Mesothelial cell of epicardium (in vitro differentiated cells): ENCODE measurements around the gene SLC2A4. TPM values are rescaled to one million over a fixed set of nuclear protein-coding genes. Genes with fewer than 3 reads are reported as not detected.

Experiments
- DNase-seq, 2 experiments: peaks; one replicate each; pipeline ENCODE4 v3.0.0; 2021; ENCODE audit warnings: low spot score in 2 of 2; ENCODE audit not compliant: unreplicated experiment in 2 of 2
- H3K27ac Mint-ChIP-seq: 2 replicates; pipeline ENCODE4 v1.8.0; 2021; ENCODE audit warnings: mixed read lengths
- H3K27me3 Mint-ChIP-seq: 2 replicates; pipeline ENCODE4 v1.8.0; 2021; ENCODE audit warnings: low read depth, mixed read lengths
- H3K36me3 Mint-ChIP-seq: 2 replicates; pipeline ENCODE4 v1.8.0; 2021; ENCODE audit warnings: mixed read lengths
- H3K4me1 Mint-ChIP-seq: 2 replicates; pipeline ENCODE4 v1.8.0; 2021; ENCODE audit warnings: mixed read lengths
- H3K4me3 Mint-ChIP-seq: 2 replicates; pipeline ENCODE4 v1.8.0; 2021; ENCODE audit warnings: mild to moderate bottlenecking, moderate library complexity, mixed read lengths
- H3K9me3 Mint-ChIP-seq: 2 replicates; pipeline ENCODE4 v1.8.0; 2021; ENCODE audit warnings: mixed read lengths
- total RNA-seq: library from RNA; stranded (reverse); gene quantifications from 3 replicates; pipeline ENCODE4 v1.2.1, GENCODE V29; 2021
- TF ChIP-seq, protein P1 (sequence below): fragments of 200-600 bp; sonication (generic); IDR thresholded peaks from one replicate; pipeline ENCODE4 v1.5.0; 2021; ENCODE audit warnings: antibody characterized with exemption; ENCODE audit not compliant: unreplicated experiment

SLC2A4 gene
- total RNA-seq, 1 donor from 2014 or later, result 1.6 TPM

DNA sequence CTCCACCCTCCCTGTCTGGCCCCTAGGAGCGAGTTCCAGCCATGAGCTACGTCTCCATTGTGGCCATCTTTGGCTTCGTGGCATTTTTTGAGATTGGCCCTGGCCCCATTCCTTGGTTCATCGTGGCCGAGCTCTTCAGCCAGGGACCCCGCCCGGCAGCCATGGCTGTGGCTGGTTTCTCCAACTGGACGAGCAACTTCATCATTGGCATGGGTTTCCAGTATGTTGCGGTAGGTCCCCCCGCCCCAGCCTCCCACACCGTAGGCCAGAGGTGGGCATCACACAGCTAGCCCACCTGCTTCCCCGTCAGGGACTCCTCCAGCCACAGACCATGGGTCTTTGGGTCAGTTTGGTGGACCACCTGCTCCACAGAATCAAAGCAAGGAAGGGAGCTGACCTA, 4.2 kb downstream of the SLC2A4 start:
- DNase-seq, result no peak
- H3K27me3 Mint-ChIP-seq, result peaks cover 40% of the 10 kb centered on the region
- H3K4me1 Mint-ChIP-seq, result peaks cover 14% of the 10 kb centered on the region
- no peaks in the 10 kb centered on the region for H3K36me3 Mint-ChIP-seq
- no peaks in the 10 kb centered on the region for H3K9me3 Mint-ChIP-seq
- H3K4me3 Mint-ChIP-seq, result no peak overlapping the region
- no peak overlapping the region for H3K27ac Mint-ChIP-seq
- TF ChIP-seq, protein P1, sequence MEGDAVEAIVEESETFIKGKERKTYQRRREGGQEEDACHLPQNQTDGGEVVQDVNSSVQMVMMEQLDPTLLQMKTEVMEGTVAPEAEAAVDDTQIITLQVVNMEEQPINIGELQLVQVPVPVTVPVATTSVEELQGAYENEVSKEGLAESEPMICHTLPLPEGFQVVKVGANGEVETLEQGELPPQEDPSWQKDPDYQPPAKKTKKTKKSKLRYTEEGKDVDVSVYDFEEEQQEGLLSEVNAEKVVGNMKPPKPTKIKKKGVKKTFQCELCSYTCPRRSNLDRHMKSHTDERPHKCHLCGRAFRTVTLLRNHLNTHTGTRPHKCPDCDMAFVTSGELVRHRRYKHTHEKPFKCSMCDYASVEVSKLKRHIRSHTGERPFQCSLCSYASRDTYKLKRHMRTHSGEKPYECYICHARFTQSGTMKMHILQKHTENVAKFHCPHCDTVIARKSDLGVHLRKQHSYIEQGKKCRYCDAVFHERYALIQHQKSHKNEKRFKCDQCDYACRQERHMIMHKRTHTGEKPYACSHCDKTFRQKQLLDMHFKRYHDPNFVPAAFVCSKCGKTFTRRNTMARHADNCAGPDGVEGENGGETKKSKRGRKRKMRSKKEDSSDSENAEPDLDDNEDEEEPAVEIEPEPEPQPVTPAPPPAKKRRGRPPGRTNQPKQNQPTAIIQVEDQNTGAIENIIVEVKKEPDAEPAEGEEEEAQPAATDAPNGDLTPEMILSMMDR, result no peak

DNA sequence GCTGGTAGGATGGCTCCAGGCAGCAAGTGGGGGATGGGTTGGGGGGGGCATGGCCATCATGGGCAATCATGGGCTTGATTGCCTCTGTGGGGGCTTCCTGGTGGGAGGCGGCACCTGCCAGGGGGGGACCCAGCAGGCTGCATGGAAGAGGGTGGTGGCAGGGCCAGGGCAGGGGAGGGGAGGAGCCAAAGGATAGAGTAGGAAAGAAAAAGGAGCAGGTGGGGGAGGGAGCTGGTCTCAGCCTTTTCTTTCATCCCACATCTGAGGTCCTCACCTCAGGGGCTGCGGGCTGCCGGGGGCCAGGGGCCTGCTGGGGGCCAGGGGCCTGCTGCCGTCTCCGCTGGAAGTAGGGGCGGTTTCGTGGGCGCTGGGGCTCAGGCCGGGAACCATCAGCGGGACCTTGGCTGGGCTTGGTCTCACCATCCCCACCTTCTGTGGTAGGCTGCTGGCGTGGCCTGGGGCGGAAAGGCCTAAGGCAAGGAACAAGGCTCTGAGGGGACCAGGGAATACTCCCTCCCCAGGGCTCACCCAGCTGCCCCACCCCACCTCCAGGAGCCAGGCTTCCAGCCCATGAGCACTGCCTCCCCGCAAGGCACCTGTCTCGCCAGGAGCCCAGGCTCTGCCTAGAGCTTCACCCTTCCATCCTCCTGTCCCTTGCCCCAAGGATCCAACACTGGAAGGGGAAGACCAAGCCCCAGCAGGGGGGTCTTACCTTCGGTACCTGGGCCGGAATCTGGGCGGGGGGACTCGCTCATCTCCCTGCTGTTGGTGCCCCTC, 7.9 kb downstream of the SLC2A4 start:
- H3K4me1 Mint-ChIP-seq, result peaks cover 16% of the 10 kb centered on the region

GRCh38 chr17:7290166-7290565, 8.6 kb downstream of the SLC2A4 start:
- TF ChIP-seq, protein P1, result no peak
- Mint-ChIP-seq H3K4me1 (peaks cover 20% of the 10 kb centered on the region), H3K27ac (no peak overlapping the region), H3K36me3 (no peaks in the 10 kb centered on the region), H3K9me3 (no peaks in the 10 kb centered on the region), H3K4me3 (no peak overlapping the region), H3K27me3 (peaks cover 59% of the 10 kb centered on the region)
- no peak for DNase-seq

More for the DNA sequence above, 7.9 kb downstream of the SLC2A4 start:
- Mint-ChIP-seq H3K9me3 (no peaks in the 10 kb centered on the region), H3K36me3 (no peaks in the 10 kb centered on the region), H3K4me3 (no peak overlapping the region), H3K27me3 (peaks cover 55% of the 10 kb centered on the region), H3K27ac (no peak overlapping the region)
- no peak for DNase-seq
- TF ChIP-seq, protein P1, result no peak

- Mint-ChIP-seq H3K27me3 (peaks cover 64% of the 10 kb centered on the region), H3K4me1 (peaks cover 22% of the 10 kb centered on the region), H3K4me3 (no peak overlapping the region), H3K27ac (no peak overlapping the region), H3K36me3 (no peaks in the 10 kb centered on the region), H3K9me3 (no peaks in the 10 kb centered on the region)
- DNase-seq, result no peak
- TF ChIP-seq, protein P1, result no peak
Measured at GRCh38 chr17:7290685-7291084, 9.2 kb downstream of the SLC2A4 start.

GRCh38 chr17:7292194-7292593, 10.7 kb downstream of the SLC2A4 start:
- TF ChIP-seq, protein P1, result no peak
- no peak for DNase-seq
- Mint-ChIP-seq H3K4me1 (peaks cover 25% of the 10 kb centered on the region), H3K9me3 (no peaks in the 10 kb centered on the region), H3K27me3 (peaks cover 71% of the 10 kb centered on the region), H3K4me3 (no peak overlapping the region), H3K27ac (no peak overlapping the region), H3K36me3 (no peaks in the 10 kb centered on the region)
